ENCODE measurements around the gene CPA2.

CPA2 gene

DNA sequence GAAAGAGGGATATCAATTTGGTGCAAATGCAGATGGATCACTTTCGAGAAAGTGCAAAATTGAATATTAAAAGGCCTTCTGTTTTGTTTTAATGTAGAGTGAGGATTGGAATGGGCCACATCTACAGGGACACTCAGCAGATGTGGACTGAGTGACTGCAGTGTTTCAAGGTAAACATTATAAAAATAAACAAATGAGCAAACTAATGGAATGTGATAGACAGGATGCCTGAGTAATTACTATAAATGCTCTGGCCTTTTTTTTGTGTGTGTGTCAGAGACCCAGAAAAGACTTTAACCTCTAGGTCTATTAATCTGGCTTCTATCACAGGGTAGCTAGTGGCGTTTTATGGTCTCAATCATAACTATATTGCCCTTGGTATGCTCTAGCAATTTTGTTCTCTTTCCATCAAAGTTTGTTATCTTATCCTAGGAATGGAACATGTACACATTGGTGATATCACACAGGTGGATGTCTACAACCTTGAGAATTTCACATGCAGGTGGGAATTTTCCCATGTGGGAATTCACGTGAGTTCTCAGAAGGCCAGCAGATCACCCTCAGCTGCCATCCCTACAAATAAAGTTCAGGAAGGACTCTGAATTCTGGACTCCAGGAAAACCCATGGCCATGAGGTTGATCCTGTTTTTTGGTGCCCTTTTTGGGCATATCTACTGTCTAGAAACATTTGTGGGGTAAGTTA lies at the start of gene CPA2:
CPA2 (plus strand) TSS at position 606 of the 703 bp plus-strand sequence; CDS start at position 625, 19 bp downstream.
- DNase-seq, result no peak
- Histone ChIP-seq H3K4me3 (ENCODE audit: low read depth, low read length) (no peak within 1 kb of the TSS), H3K27ac (no peak within 1 kb of the TSS), H3K27me3 (replicated peaks) (no peaks in the 10 kb centered on the region), H3K36me3 (replicated peaks) (no peaks in the 10 kb centered on the region)
- TF ChIP-seq CTCF (IDR thresholded peaks at IDR 0.05; ENCODE audit: low read depth, low read length, missing control alignments), result no peak
- in situ Hi-C loops (cut with HindIII; ENCODE audit: low pct_ligation_motif_present, low sequenced_read_pairs), result no loop called here

DNA sequence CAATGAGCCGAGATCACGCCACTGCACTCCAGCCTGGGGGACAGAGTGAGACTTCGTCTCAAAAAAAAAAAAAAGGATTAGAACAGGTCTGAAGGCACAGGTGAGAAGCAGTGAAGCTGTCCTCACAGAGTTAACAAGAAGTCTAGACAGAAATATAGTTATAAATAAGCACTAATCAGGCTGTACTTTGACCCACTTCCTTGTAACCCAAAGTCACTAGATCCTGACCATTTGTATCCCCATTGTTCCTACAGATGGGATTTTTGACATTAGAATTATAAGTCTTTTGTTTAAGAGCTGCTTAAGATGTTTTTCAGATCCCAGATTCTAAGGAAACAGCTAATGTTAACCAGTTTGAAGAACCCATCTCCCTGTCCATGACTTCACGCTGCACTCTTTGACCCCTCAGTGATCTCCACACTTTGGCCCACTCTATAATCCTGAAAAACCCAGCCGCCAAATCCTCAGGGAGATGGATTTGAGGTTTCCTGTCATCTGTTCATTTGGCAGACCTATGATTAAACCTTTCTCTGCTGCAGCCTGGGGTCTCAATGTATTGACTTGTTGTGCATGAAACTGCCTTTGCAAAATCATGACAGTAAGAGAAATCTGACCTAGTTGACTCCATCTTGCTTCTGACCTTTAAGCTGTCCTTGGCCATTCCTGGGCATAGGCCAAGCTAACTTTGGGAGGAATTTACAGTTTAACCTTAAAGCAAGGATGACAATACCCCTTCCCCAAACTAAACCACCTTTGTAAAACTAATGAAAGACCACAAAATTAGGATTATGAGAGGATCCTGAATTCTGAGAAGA lies 47.6 kb upstream of the CPA2 start:
- in situ Hi-C loops (cut with HindIII; ENCODE audit: low pct_ligation_motif_present, low sequenced_read_pairs), result no loop called here
- no peak for TF ChIP-seq CTCF (IDR thresholded peaks at IDR 0.05; ENCODE audit: low read depth, low read length, missing control alignments)
- DNase-seq, result no peak

GRCh38 chr7:130219871-130220270 lies 46.8 kb upstream of the CPA2 start:
- H3K36me3 ChIP-seq (replicated peaks), result no peaks in the 10 kb centered on the region
- H3K27ac ChIP-seq, result no peak overlapping the region
- H3K27me3 ChIP-seq (replicated peaks), result no peaks in the 10 kb centered on the region
- no peak for TF ChIP-seq CTCF (IDR thresholded peaks at IDR 0.05; ENCODE audit: low read depth, low read length, missing control alignments)
- no peak for DNase-seq
- no peak overlapping the region for H3K4me3 ChIP-seq (ENCODE audit: low read depth, low read length)
- in situ Hi-C loops (cut with HindIII; ENCODE audit: low pct_ligation_motif_present, low sequenced_read_pairs), result no loop called here

More for the DNA sequence above, 47.6 kb upstream of the CPA2 start:
- H3K4me3 ChIP-seq (ENCODE audit: low read depth, low read length), result no peak overlapping the region
- H3K36me3 ChIP-seq (replicated peaks), result no peaks in the 10 kb centered on the region
- H3K27me3 ChIP-seq (replicated peaks), result no peaks in the 10 kb centered on the region
- H3K27ac ChIP-seq, result no peak overlapping the region

DNA sequence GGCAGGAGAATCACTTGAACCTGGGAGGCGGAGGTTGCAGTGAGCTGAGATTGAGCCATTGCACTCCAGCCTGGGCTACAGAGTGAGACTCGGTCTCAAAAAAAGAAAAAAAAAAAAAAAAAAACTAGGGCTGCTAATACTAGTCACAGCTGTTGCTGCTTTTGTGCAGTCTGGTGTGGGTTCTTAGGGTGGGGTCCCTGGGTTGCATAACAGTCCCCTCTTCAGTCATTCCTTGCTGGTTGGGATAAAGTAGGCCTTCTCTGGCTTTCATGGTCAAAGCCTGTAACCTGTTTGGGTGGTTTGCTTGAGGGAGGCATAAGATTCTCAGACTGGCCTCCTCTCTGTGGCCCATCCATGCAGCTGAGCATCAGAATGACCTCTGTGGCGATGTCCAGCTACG lies 44.9 kb upstream of the CPA2 start:
- H3K27me3 ChIP-seq (replicated peaks), result no peaks in the 10 kb centered on the region
- no peak for DNase-seq
- in situ Hi-C loops (cut with HindIII; ENCODE audit: low pct_ligation_motif_present, low sequenced_read_pairs), result no loop called here
- no peak overlapping the region for H3K4me3 ChIP-seq (ENCODE audit: low read depth, low read length)
- TF ChIP-seq CTCF (IDR thresholded peaks at IDR 0.05; ENCODE audit: low read depth, low read length, missing control alignments), result no peak
- no peak overlapping the region for H3K27ac ChIP-seq
- no peaks in the 10 kb centered on the region for H3K36me3 ChIP-seq (replicated peaks)

GRCh38 chr7:130223646-130224045 lies 43.0 kb upstream of the CPA2 start:
- H3K27me3 ChIP-seq (replicated peaks), result no peaks in the 10 kb centered on the region
- no peak overlapping the region for H3K4me3 ChIP-seq (ENCODE audit: low read depth, low read length)
- no peak for DNase-seq
- no peaks in the 10 kb centered on the region for H3K36me3 ChIP-seq (replicated peaks)
- in situ Hi-C loops (cut with HindIII; ENCODE audit: low pct_ligation_motif_present, low sequenced_read_pairs), result no loop called here
- no peak overlapping the region for H3K27ac ChIP-seq
- TF ChIP-seq CTCF (IDR thresholded peaks at IDR 0.05; ENCODE audit: low read depth, low read length, missing control alignments), result no peak

All from brain microvascular endothelial cell (primary cell).